T-helper 2 cell treated with Interferon-gamma antibody and Interleukin-4, amounts not matched to agents 5 μg/mL and 100 μg/mL, for 36 hours (primary cell): ENCODE data around the gene NHERF2.
A peak's percentile ranks its signal among the peaks of the same experiment; 100 is the strongest.

Source experiments
- DNase-seq: peaks from one replicate; pipeline ENCODE4 v3.0.0; 2021; ENCODE audit warnings: low spot score
- H3K27ac Mint-ChIP-seq: one replicate; pipeline ENCODE4 v1.8.0; 2021; ENCODE audit warnings: mild to moderate bottlenecking, mixed read lengths
- H3K27me3 Mint-ChIP-seq: one replicate; pipeline ENCODE4 v1.8.0; 2021; ENCODE audit warnings: low read depth, mixed read lengths
- H3K36me3 Mint-ChIP-seq: one replicate; pipeline ENCODE4 v1.8.0; 2021; ENCODE audit warnings: low read depth, mixed read lengths
- H3K4me1 Mint-ChIP-seq: one replicate; pipeline ENCODE4 v1.8.0; 2021; ENCODE audit warnings: low read depth, mixed read lengths
- H3K4me3 Mint-ChIP-seq: one replicate; pipeline ENCODE4 v1.8.0; 2022; ENCODE audit warnings: mild to moderate bottlenecking, moderate library complexity, mixed read lengths
- H3K9me3 Mint-ChIP-seq: one replicate; pipeline ENCODE4 v1.8.0; 2021; ENCODE audit warnings: mixed read lengths

NHERF2 gene

GRCh38 chr16:2026461-2027023, at the start of gene NHERF2:
NHERF2 (plus strand) TSS chr16:2026902; CDS start chr16:2027006, 104 bp downstream.
- Mint-ChIP-seq H3K4me1 (peaks cover 11% of the 10 kb centered on the region), H3K4me3 (peak within 1 kb of the TSS; percentile 66), H3K9me3 (no peaks in the 10 kb centered on the region), H3K27ac (no peak within 1 kb of the TSS), H3K36me3 (no peaks in the 10 kb centered on the region), H3K27me3 (peaks cover 35% of the 10 kb centered on the region)
- no peak for DNase-seq

GRCh38 chr16:1976951-1977874, 49.5 kb upstream of the NHERF2 start:
- Mint-ChIP-seq H3K36me3 (peaks cover 6% of the 10 kb centered on the region), H3K4me3 (no peak overlapping the region), H3K4me1 (peaks cover 8% of the 10 kb centered on the region), H3K9me3 (no peaks in the 10 kb centered on the region), H3K27ac (no peak overlapping the region), H3K27me3 (peaks cover 19% of the 10 kb centered on the region)
- no peak for DNase-seq

GRCh38 chr16:1977875-1978268, 48.8 kb upstream of the NHERF2 start:
- Mint-ChIP-seq H3K9me3 (no peaks in the 10 kb centered on the region), H3K4me1 (peaks cover 5% of the 10 kb centered on the region), H3K27ac (no peak overlapping the region), H3K27me3 (peaks cover 25% of the 10 kb centered on the region), H3K36me3 (peaks cover 6% of the 10 kb centered on the region), H3K4me3 (no peak overlapping the region)
- DNase-seq = no peak

DNA sequence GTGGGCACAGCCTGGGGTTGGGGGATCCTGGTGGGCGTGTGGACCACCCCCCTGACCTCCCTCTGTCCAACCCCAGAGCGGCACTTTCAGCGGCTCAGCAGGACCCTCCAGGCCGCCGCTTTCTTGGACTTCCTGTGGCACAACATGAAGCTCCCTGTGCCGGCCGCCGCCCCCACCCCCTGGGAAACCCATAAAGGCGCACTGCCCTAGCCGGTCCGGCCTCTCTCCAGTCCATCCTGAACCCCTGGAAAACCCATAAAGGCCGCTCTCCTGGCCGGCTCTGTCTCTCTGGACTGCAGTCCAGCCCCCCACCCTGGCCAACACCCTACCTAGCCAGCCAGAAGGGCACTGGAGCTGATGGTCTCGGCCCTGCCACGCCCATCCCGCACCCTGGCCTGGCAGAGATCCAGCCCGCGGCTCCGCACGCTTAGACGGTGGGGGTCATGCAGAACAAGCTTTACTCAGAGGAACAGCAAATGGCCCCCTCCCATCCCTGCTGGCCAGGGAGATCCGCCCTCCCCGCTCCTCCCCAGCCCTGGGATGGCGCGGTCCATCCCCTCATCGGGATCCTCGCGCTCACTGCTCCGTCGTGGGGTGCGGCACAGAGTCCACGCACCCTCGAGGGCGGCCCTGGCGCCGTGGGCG, 48.1 kb upstream of the NHERF2 start:
- DNase-seq = no peak
- H3K4me1 Mint-ChIP-seq = peaks cover 4% of the 10 kb centered on the region
- H3K36me3 Mint-ChIP-seq = peaks cover 6% of the 10 kb centered on the region
- H3K9me3 Mint-ChIP-seq = no peaks in the 10 kb centered on the region
- H3K27ac Mint-ChIP-seq = no peak overlapping the region
- H3K27me3 Mint-ChIP-seq = peaks cover 30% of the 10 kb centered on the region
- no peak overlapping the region for H3K4me3 Mint-ChIP-seq

DNA sequence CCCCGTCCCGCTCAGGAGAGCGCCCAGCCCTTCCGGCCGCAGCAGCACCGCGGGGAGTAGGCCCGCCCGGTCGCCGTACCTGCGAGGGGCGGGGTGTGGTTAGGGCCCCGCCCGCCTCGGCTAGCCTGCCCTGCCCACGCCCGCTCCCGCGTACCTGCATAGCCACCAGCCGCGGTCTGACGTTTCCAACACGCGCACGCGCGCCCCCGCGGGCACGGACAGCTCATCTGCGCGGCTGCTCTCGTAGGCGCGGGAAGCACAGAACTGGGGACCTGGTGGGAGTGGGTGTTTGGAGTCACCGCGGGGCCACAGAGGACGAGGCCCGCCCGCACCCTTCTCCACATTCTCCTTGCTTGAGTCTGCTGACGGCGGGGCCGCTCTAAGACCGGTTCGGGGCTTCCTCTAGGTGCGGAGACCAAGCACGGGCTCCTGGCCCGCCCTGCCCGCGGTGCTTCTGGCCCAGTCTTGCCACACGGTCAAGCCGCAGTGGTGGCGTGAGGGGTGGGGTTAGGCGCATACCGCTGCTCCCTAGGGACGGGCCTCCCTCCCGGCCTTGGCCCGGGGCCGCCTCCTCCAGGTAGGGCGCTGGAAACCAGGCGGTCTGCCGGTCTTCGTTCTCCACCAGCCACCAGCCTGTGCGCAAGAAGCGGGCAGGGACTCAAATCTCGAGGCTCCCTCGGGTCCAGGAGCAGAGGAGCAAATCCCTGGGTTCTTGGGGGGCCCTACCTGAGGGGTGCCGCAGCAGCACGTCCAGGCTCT, 47.3 kb upstream of the NHERF2 start:
- peaks cover 4% of the 10 kb centered on the region for H3K4me1 Mint-ChIP-seq
- H3K9me3 Mint-ChIP-seq = no peaks in the 10 kb centered on the region
- DNase-seq = no peak
- H3K27ac Mint-ChIP-seq = no peak overlapping the region
- peaks cover 6% of the 10 kb centered on the region for H3K36me3 Mint-ChIP-seq
- H3K27me3 Mint-ChIP-seq = peaks cover 30% of the 10 kb centered on the region
- H3K4me3 Mint-ChIP-seq = no peak overlapping the region

DNA sequence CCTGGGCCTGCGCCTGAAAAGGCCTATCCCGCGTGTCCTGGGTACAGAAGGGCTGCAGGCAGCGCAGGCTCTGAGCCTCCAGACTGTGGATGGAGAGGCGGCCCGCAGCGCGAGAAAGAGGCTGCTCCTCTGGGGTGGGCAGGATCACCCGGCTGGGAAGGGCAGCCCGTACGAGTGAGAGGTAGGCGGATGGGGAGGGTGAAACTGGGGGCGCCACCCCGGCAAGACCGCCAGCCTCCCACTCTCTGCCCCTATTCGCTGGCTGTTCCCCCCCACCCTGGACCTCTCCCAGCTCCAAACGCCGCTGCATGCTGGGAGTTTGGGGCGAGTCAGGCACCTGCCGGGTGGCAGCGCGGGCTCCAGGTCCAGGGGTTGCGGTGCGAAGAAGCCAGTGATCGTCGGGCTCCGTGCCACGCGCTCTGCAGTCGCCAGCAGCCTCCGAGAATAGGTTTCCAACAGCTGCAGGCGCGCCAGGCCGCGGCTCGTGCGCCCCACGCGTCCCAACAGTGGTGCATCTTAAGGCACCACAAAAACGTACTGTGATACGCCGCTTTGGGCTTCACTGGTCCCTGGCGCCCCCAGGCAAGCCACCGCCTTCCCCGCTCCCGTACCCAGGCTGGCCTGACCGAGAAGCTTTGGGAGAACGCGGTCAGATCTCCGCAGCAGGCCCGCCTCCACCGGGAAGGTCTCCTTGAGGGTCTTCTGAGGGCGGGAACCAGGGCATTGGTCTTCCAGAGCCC, 46.5 kb upstream of the NHERF2 start:
- peaks cover 30% of the 10 kb centered on the region for H3K27me3 Mint-ChIP-seq
- peaks cover 7% of the 10 kb centered on the region for H3K36me3 Mint-ChIP-seq
- H3K4me1 Mint-ChIP-seq = peaks cover 9% of the 10 kb centered on the region
- H3K9me3 Mint-ChIP-seq = no peaks in the 10 kb centered on the region
- no peak overlapping the region for H3K27ac Mint-ChIP-seq
- no peak for DNase-seq
- H3K4me3 Mint-ChIP-seq = no peak overlapping the region

DNA sequence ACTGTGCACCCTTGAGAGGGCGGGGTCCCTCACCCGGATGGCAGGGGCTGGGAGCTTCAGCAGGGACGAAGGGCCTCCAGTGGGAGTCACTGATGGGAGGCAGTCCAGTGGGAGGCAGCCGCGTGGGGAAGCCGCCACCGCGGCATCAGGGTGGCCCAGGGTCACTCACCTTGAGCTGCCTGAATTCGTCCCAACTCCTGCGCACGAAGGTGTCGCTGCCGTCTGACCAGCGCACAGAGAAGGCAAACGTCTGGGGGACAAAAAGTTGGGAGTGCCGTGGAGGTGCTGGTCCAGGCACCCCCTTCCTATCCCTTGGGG, 46.0 kb upstream of the NHERF2 start:
- Mint-ChIP-seq H3K4me3 (no peak overlapping the region), H3K27ac (no peak overlapping the region), H3K4me1 (peaks cover 12% of the 10 kb centered on the region), H3K27me3 (peaks cover 30% of the 10 kb centered on the region), H3K9me3 (no peaks in the 10 kb centered on the region), H3K36me3 (peaks cover 7% of the 10 kb centered on the region)
- no peak for DNase-seq

DNA sequence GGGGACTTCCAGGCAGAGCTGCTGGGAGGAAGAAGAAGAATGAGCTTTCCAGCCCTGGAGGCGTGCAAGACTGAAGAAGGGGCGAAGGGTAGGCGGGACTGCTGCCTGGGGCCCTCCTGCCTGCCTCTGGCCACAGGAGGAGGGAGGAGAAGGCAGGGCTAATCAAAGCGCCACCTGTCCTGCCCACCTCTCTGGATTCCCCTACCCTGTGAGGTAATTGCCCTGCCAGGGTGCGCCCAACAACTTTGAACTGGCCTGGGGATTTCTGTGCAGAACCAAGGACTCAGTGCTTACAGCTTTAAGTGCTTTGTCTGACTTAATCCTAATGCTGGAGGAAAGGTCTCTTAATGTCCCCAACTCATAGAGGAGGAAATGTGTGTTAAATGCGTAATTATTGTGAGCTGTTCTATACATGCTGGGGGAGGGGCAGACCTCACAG, 45.3 kb upstream of the NHERF2 start, which contains the start of gene NOXO1:
Gene NOXO1, minus strand, starts transcription at position 72 of the 439 bp plus-strand sequence. CDS start 290 bp downstream, outside the sequence.
- Mint-ChIP-seq H3K36me3 (peaks cover 6% of the 10 kb centered on the region), H3K4me1 (peaks cover 12% of the 10 kb centered on the region), H3K27ac (no peak within 1 kb of the TSS), H3K27me3 (peaks cover 30% of the 10 kb centered on the region), H3K4me3 (no peak within 1 kb of the TSS), H3K9me3 (no peaks in the 10 kb centered on the region)
- no peak for DNase-seq

DNA sequence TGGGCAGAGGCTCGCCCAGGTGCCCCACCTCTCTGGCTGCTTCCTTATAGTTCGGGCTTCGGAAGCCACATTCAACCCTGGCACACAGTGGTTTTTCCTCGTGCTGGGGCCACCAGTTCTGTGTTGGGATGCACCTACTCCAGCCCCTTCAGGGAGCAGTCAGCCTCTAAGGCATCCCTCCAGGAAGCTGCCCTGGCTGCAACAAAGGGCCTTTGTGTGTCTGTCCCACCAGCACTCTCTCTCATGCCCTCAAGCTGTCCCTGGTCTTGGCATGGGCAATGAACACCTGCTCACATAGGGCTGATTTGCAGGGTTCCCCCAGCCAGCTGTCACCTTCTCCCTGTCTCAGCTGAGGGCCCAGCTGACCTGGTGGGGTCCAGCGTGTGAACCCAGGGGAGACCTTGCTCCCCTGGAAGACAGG, 44.7 kb upstream of the NHERF2 start:
- no peaks in the 10 kb centered on the region for H3K9me3 Mint-ChIP-seq
- H3K4me3 Mint-ChIP-seq = no peak overlapping the region
- peaks cover 12% of the 10 kb centered on the region for H3K36me3 Mint-ChIP-seq
- no peak for DNase-seq
- H3K27ac Mint-ChIP-seq = no peak overlapping the region
- peaks cover 30% of the 10 kb centered on the region for H3K27me3 Mint-ChIP-seq
- H3K4me1 Mint-ChIP-seq = peaks cover 12% of the 10 kb centered on the region

DNA sequence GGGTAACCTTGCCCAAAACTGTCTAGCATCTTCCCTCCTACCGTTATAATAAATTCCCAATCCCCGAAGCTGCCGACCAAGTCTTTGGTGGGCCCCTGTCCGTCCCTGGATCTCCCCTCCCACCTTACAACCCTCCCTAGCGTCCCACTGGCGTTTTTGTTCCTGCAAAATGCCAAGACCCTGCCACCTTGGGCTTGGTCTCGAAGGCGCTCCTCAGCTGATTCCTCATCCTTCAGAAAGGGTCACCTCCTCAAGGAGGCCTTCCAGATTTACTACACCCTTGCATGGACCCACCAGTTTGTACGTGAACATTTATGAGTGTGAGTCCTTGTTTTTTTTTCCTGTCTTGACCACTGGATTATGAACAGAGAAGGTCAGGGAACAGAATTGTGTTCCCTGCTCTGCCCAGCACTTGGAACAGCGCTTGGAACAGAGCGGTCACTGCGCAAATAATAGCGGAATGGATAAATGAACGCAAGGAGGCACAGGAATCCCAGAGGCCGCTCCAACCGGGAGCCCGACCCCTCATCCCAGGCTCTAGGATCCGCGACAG, 43.6 kb upstream of the NHERF2 start:
- peaks cover 10% of the 10 kb centered on the region for H3K36me3 Mint-ChIP-seq
- H3K27me3 Mint-ChIP-seq = peaks cover 30% of the 10 kb centered on the region
- H3K4me3 Mint-ChIP-seq = peak overlapping the region; percentile 69
- no peak for DNase-seq
- H3K9me3 Mint-ChIP-seq = no peaks in the 10 kb centered on the region
- H3K27ac Mint-ChIP-seq = no peak overlapping the region
- H3K4me1 Mint-ChIP-seq = peaks cover 12% of the 10 kb centered on the region

DNA sequence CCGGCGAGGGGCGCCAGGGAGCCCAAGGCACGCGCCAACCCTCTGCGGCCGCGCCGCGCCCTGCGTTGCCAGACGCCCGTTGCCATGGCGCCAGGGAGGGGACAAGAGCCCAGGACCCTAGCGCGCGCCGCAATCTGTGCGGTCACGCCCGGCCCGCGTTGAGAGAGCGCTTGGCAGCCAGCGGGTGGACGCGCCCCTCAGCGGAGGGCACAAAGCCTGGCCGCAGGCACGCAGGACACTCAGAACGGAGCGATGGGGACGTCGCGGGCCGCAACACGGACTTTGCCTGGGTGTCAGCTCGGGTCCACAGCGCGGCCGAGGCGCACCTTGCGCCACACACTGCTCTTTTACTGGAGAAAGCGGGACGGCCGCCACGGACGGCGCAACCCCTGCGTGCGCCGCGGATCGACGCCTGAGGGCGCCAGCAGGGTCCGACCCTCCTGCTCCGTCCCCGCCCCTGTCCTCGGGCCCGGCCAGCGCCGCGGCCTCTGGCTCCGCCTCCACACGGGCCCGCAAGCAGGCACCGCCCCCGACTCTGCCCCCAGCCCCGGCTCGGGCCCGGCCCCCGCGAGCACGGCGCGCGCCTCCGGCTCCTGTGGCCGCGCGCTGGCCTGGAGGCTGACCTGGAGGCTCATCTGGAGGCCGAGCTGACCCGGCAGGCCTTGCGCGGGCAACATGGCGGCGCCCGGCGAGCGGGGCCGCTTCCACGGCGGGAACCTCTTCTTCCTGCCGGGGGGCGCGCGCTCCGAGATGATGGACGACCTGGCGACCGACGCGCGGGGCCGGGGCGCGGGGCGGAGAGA, 43.0 kb upstream of the NHERF2 start, which contains the start of gene GFER:
Gene GFER, plus strand, starts transcription at position 650 of the 803 bp plus-strand sequence. Its CDS starts 26 bp downstream, at position 676.
- Mint-ChIP-seq H3K27me3 (peaks cover 33% of the 10 kb centered on the region), H3K9me3 (no peaks in the 10 kb centered on the region), H3K36me3 (peaks cover 10% of the 10 kb centered on the region), H3K4me1 (peaks cover 12% of the 10 kb centered on the region), H3K27ac (peak within 1 kb of the TSS; percentile 62), H3K4me3 (peak within 1 kb of the TSS; percentile 86)
- DNase-seq = peak; percentile 89
